Stimulated activated naive CD8-positive, alpha-beta T cell treated with anti-CD3 and anti-CD28 coated beads, Interleukin-15, amount 100 ng/mL, for 72 hours (primary cell): ENCODE data around the gene BUB1.
"Not testable (repeated sequence)": the region's sequence is repeated elsewhere in the genome, so short reads cannot be mapped to it uniquely, and the experiment has no call there.

Experiments used
- ATAC-seq: fragments of 150-1000 bp; cut with Tn5 transposase; 2 replicates; pipeline ENCODE4 v1.10.0; 2021; ENCODE audit warnings: mild to moderate bottlenecking, moderate library complexity
- DNase-seq, 2 donors: peaks; one replicate each; pipeline ENCODE4 v3.0.0; 2021 to 2022
- H3K27ac Mint-ChIP-seq, 2 donors: one replicate each; pipeline ENCODE4 v1.8.0; 2022; ENCODE audit warnings: mild to moderate bottlenecking in 2 of 2, mixed read lengths in 2 of 2, moderate library complexity in 2 of 2
- H3K27me3 Mint-ChIP-seq: one replicate; pipeline ENCODE4 v1.8.0; 2022; ENCODE audit warnings: mixed read lengths
- H3K4me1 Mint-ChIP-seq: one replicate; pipeline ENCODE4 v1.8.0; 2022; ENCODE audit warnings: mild to moderate bottlenecking, mixed read lengths
- H3K4me3 Mint-ChIP-seq, 2 donors: one replicate each; pipeline ENCODE4 v1.8.0; 2022; ENCODE audit warnings: mild to moderate bottlenecking in 2 of 2, mixed read lengths in 2 of 2, moderate library complexity in 1 of 2
- H3K9me3 Mint-ChIP-seq, 2 donors: one replicate each; pipeline ENCODE4 v1.8.0; 2022; ENCODE audit warnings: mixed read lengths in 2 of 2

Gene BUB1

GRCh38 chr2:110707386-110707965 lies 29.6 kb upstream of the BUB1 start:
- Mint-ChIP-seq H3K9me3 (no peaks in the 10 kb centered on the region), H3K4me3 (no peak overlapping the region), H3K27me3 (peaks cover 57% of the 10 kb centered on the region), H3K4me1 (no peaks in the 10 kb centered on the region), H3K27ac (no peak overlapping the region)
- ATAC-seq (no peak), DNase-seq (no peak)

DNA sequence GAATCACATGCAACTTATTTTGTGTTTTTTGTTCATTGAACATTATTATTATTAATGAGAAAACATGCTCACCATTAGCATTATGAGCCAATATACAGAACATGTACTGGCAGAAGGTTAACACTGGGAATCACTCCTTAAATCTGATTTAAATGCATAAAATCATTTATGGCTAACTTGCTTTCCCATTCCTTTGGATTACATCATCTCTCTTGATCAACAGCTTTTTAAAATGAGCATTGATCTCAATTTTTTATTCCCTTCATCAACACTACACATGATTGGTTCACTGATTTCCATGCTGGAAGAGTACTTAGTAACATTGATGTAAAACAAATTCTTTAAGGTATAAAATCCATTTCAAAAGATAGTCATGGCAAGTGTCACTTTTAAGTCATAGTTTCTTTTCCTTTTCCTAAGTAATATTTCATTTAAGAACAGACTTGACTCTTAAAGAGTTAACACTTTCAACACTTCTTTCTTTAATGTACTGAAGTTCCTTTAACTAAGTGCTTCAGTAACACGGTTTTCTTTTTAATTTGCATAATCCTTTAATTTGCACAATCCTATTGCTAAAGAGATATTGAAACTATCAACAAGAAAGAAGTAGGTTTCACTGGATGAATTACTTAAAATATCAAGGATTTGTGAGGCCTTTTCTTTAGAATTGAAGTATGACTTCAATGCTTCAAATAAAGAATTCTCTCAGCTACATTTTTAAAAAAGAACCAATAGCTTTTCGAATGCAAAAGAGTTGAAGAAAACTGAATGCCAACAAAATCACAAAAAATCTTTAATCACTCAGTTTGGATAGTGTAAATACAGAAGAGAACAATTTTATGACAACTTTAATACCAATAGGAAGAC lies 24.9 kb upstream of the BUB1 start:
- Mint-ChIP-seq H3K4me3 (no peak overlapping the region), H3K27ac (no peak overlapping the region), H3K9me3 (no peaks in the 10 kb centered on the region), H3K4me1 (no peaks in the 10 kb centered on the region), H3K27me3 (peaks cover 25% of the 10 kb centered on the region)
- DNase-seq (no peak), ATAC-seq (no peak)

DNA sequence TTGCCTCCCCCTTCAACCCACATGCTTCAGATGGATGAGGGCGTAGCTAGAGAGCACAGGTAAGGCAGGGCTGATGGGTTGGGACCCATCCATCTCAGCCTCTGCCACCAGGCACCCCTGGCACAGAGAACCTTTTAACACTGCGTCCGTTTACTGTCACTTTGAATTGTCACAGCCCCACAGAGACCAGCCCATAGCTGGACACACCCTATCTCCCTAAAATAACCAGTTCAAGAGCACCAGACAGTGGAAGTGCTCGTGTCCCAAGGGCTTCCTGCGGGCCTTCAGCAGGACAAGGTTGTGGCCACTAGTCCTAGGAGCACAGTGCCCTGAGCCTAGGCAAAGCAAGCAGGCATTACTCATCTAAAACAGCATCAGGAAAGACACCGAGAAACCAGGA lies 20.4 kb upstream of the BUB1 start:
- not testable (repeated sequence) for H3K27me3 Mint-ChIP-seq, ATAC-seq

GRCh38 chr2:110695146-110695898 lies 17.5 kb upstream of the BUB1 start:
- not testable (repeated sequence) for H3K4me3 Mint-ChIP-seq, H3K27ac Mint-ChIP-seq, ATAC-seq, H3K9me3 Mint-ChIP-seq, DNase-seq
- peaks cover 11% of the 10 kb centered on the region for H3K27me3 Mint-ChIP-seq
- peaks cover 10% of the 10 kb centered on the region for H3K4me1 Mint-ChIP-seq

More for the DNA sequence above, 20.4 kb upstream of the BUB1 start:
- H3K4me3 Mint-ChIP-seq, H3K27ac Mint-ChIP-seq, H3K9me3 Mint-ChIP-seq, DNase-seq: not testable (repeated sequence)
- peaks cover 10% of the 10 kb centered on the region for H3K4me1 Mint-ChIP-seq

GRCh38 chr2:110691612-110692258 lies 13.9 kb upstream of the BUB1 start:
- ATAC-seq (no peak), DNase-seq (no peak)
- peaks cover 16% of the 10 kb centered on the region for H3K27me3 Mint-ChIP-seq
- H3K4me3 Mint-ChIP-seq: no peak overlapping the region
- no peak overlapping the region for H3K27ac Mint-ChIP-seq
- peaks cover 7% of the 10 kb centered on the region in 2 donors for H3K9me3 Mint-ChIP-seq
- peaks cover 10% of the 10 kb centered on the region for H3K4me1 Mint-ChIP-seq

- H3K27ac Mint-ChIP-seq: no peak overlapping the region
- DNase-seq: no peak
- no peak overlapping the region for H3K4me3 Mint-ChIP-seq
- H3K9me3 Mint-ChIP-seq: peaks cover 7% of the 10 kb centered on the region in 2 donors
- peaks cover 7% of the 10 kb centered on the region for H3K4me1 Mint-ChIP-seq
- H3K27me3 Mint-ChIP-seq: peaks cover 16% of the 10 kb centered on the region
- no peak for ATAC-seq
Measured at GRCh38 chr2:110690083-110690965, 12.5 kb upstream of the BUB1 start.

DNA sequence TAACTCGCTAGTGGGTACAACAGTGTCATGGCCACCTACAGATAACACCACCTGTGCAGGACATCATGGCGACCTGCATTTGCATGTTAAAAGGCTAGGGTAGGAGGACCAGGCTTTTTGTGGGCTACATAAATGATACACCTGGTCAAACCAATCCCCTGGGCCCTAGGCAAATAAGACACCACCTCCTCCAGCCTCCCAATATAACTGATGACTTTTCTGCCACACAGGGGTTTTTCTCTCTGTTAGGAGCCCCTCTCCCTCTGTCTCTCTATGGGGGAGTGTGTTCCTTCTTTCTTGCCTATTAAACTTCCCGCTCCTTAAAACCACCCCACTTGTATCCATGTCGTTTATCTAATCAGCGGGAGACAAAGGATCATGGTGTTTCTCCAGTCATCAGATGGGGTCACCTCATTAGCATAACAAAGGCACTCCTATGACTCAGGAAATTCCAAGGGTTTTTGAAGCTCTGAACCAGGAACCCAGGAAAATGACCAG lies 10.8 kb upstream of the BUB1 start:
- Mint-ChIP-seq H3K4me3 (no peak overlapping the region), H3K9me3 (peaks cover 7% of the 10 kb centered on the region in 2 donors), H3K27me3 (peaks cover 16% of the 10 kb centered on the region), H3K4me1 (no peaks in the 10 kb centered on the region), H3K27ac (no peak overlapping the region)
- ATAC-seq (no peak), DNase-seq (no peak)

GRCh38 chr2:110687775-110688484 lies 10.1 kb upstream of the BUB1 start:
- peaks cover 16% of the 10 kb centered on the region for H3K27me3 Mint-ChIP-seq
- H3K4me3 Mint-ChIP-seq, H3K4me1 Mint-ChIP-seq, DNase-seq, H3K27ac Mint-ChIP-seq, ATAC-seq, H3K9me3 Mint-ChIP-seq: not testable (repeated sequence)

DNA sequence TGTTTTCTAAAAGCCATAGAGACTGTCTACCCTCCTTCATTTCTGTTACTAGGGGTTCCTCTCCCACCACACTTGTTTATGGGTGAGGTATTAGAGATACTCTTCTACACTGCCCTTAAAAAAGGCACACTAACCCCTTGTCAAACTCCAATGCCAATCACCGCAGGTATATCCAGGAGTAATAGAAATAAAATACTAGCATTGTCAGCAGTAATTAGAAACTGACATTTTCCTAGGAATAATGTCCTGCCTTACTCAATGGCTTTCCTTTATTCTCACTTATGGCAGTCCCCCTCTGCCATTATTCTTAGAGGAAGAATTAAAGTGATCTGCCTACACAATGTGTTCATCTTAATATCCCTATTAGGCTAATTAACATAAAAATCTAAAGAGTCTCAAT lies 5.0 kb upstream of the BUB1 start:
- no peak for DNase-seq
- Mint-ChIP-seq H3K27me3 (peaks cover 14% of the 10 kb centered on the region), H3K4me3 (no peak overlapping the region), H3K27ac (no peak overlapping the region), H3K4me1 (peaks cover 5% of the 10 kb centered on the region), H3K9me3 (peaks cover 0 to 1% of the 10 kb centered on the region in 2 donors)
- no peak for ATAC-seq

DNA sequence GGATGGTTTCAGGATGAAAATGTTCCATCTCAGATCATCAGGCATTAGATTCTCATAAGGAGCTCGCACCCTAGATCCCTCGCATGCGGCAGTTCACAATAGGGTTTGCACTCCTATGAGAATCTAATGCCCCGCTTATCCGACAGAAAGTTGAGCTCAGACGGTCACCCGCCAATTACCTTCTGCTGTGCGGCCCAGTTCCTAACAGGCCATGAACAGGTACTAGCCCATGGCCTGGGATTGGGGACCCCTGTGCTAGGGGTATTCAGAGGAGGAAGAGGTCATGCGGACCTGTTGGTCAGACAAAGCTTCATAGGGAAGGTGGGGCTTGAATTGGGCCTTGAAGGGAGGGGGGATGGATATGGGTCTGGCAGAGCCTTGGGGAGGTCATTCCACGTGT lies 4.4 kb upstream of the BUB1 start:
- H3K9me3 Mint-ChIP-seq: no peaks in the 10 kb centered on the region
- H3K27ac Mint-ChIP-seq: no peak overlapping the region
- H3K27me3 Mint-ChIP-seq: peaks cover 14% of the 10 kb centered on the region
- DNase-seq (no peak), ATAC-seq (no peak)
- no peak overlapping the region for H3K4me3 Mint-ChIP-seq
- peaks cover 5% of the 10 kb centered on the region for H3K4me1 Mint-ChIP-seq

- H3K4me3 Mint-ChIP-seq: no peak overlapping the region
- DNase-seq (no peak), ATAC-seq (no peak)
- no peak overlapping the region for H3K27ac Mint-ChIP-seq
- no peaks in the 10 kb centered on the region for H3K9me3 Mint-ChIP-seq
- peaks cover 14% of the 10 kb centered on the region for H3K27me3 Mint-ChIP-seq
- H3K4me1 Mint-ChIP-seq: peaks cover 19% of the 10 kb centered on the region
Measured at GRCh38 chr2:110680709-110681108, 2.8 kb upstream of the BUB1 start.

DNA sequence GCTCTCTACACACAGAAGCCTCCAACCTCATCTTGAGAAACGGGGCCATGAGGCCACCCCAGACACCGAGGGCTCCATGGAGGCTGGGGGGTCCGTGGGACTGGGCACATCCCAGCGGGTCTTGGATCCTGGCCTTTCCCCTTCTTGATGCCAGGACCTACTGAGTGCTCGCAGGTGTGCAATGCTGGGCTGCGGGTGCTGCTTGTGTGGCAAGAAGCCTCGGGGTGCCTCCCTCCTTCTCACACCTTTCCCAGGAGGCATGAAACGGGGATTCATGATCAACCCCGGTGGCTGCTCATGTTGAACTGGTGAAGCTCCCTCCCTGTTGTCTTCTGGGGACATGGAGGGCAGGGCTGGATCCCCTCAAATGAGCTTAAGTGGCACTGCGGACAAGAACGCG lies 2.0 kb upstream of the BUB1 start:
- ATAC-seq: no peak
- no peak for DNase-seq
- no peak overlapping the region for H3K4me3 Mint-ChIP-seq
- H3K9me3 Mint-ChIP-seq: no peaks in the 10 kb centered on the region
- H3K27ac Mint-ChIP-seq: peak overlapping the region in 1 of 2 donors; percentile 50
- H3K27me3 Mint-ChIP-seq: peaks cover 14% of the 10 kb centered on the region
- peaks cover 26% of the 10 kb centered on the region for H3K4me1 Mint-ChIP-seq

DNA sequence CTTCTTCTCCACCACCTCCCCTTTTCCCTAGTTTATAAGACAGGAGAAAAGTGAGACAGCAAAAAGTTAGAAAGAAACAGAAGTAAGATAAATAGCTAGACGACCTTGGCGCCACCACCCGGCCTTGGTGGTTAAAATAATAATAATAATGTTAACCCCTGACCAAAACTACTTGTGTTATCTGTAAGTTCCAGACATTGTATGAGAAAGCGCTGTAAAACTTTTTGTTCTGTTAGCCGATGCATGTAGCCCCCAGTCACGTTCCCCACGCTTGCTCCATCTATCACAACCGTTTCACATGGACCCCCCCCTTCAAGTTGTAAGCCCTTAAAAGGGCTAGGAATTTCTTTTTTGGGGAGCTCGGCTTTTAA lies 1.5 kb upstream of the BUB1 start:
- H3K27me3 Mint-ChIP-seq: peaks cover 14% of the 10 kb centered on the region
- H3K4me1 Mint-ChIP-seq: peaks cover 30% of the 10 kb centered on the region
- ATAC-seq (no peak), DNase-seq (no peak)
- no peak overlapping the region for H3K27ac Mint-ChIP-seq
- H3K4me3 Mint-ChIP-seq: no peak overlapping the region
- H3K9me3 Mint-ChIP-seq: no peaks in the 10 kb centered on the region
